ENCODE measurements around the gene GEN1. TPM values are rescaled to one million over a fixed set of nuclear protein-coding genes. Genes with fewer than 3 reads are reported as not detected.

Gene GEN1
- total RNA-seq, 1 donor from 2014 or later = 9.1 TPM

DNA sequence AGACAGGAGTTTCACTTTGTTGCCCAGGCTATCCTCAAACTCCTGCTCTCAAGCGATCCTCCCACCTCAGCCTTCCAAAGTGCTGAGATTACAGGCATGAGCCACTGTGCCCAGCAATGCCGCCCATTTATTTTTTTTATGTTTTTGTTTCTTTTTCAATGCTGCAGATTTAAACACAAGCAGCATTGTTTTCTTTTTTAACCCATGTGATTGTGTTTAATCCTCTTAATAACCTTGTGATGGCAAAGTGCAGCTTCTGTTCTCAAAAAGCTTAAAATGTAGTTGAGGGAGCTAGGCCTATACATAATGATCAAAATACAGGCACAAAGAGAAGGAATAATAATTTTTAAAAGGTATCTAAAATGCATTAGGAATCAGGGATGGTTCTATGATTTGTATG lies 73.8 kb downstream of the GEN1 start:
- DNase-seq (ENCODE audit: low read depth) = no peak
- H3K27me3 ChIP-seq (ENCODE audit: control insufficient read depth, insufficient read depth, low read length) = no peaks in the 10 kb centered on the region
- H3K4me3 ChIP-seq (ENCODE audit: low read depth, low read length) = no peak overlapping the region
- no peaks in the 10 kb centered on the region for H3K36me3 ChIP-seq (ENCODE audit: control insufficient read depth, insufficient read depth, low read length)
- TF ChIP-seq, protein P1, sequence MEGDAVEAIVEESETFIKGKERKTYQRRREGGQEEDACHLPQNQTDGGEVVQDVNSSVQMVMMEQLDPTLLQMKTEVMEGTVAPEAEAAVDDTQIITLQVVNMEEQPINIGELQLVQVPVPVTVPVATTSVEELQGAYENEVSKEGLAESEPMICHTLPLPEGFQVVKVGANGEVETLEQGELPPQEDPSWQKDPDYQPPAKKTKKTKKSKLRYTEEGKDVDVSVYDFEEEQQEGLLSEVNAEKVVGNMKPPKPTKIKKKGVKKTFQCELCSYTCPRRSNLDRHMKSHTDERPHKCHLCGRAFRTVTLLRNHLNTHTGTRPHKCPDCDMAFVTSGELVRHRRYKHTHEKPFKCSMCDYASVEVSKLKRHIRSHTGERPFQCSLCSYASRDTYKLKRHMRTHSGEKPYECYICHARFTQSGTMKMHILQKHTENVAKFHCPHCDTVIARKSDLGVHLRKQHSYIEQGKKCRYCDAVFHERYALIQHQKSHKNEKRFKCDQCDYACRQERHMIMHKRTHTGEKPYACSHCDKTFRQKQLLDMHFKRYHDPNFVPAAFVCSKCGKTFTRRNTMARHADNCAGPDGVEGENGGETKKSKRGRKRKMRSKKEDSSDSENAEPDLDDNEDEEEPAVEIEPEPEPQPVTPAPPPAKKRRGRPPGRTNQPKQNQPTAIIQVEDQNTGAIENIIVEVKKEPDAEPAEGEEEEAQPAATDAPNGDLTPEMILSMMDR (IDR thresholded peaks at IDR 0.05; ENCODE audit: insufficient read depth, low read length, poor library complexity, severe bottlenecking) = no peak

DNA sequence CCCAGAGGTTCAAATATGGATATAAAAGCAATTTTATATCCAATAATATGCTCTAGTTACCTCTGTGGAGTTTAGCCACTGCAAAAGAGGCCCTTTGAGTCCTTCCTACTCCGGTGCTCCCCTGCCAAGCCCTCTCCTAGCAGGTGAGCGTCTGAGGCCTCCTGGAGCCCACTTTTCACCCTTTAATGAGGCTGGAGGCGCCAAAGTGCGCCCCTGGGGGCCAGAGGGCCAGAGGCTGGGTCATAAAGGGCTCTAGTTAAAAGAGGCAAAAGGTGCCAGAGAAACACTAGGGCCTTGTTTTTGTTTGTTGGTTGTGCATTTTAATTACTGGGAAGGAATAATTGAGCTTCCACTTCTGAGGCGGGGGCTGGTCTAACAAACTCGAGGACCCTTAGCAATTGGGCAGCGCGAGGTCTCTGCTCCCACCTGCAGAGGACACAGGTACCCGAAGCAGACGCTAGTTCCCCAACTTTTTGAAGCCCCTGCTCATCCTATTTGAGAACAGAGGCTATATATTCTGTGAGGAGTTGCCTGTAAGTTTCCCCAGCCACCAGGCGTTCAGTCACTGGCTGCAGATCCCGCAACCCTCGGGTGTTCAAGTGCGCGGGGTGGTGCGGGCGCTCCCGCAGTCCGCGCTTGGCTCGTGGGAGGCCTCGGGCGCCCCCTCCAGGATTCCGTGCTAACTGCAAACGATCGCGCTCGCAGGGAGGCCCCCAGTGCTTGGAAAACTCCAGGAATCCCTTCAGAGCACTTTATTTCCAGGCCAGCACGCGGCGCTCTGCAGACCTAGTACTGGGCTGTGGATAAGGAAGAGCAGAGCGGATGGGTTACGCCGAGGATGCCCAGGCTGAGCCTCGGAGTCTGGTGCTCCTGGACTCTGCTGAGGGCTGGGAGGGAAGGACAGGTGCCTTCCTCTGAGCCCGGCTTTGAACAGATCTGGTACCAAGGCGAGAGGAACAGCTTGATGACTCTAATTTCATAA lies 76.4 kb downstream of the GEN1 start:
- Histone ChIP-seq H3K27me3 (ENCODE audit: control insufficient read depth, insufficient read depth, low read length) (no peaks in the 10 kb centered on the region), H3K36me3 (ENCODE audit: control insufficient read depth, insufficient read depth, low read length) (no peaks in the 10 kb centered on the region), H3K4me3 (ENCODE audit: low read depth, low read length) (no peak overlapping the region)
- TF ChIP-seq, protein P1 (IDR thresholded peaks at IDR 0.05; ENCODE audit: insufficient read depth, low read length, poor library complexity, severe bottlenecking) = peak; percentile 97
- DNase-seq (ENCODE audit: low read depth) = peak; percentile 50

DNA sequence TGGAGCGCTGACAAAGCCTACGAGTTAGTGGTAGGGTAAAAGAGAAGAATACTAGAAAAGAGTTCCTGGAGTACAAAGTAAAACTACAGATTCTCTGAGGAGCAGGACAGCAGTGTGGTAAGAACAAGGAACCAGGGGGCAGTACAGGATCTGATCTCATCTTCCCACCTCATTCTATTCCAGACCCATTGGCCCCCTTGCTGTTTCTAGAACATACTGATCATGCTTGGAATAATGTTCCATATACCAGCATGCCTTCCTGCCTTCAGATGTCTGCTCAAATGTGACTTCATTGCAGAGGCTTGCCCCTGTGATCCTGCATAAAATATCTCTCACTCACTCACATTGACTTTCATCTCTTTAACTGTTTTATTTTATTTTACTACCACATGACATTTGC lies 81.6 kb downstream of the GEN1 start:
- H3K27me3 ChIP-seq (ENCODE audit: control insufficient read depth, insufficient read depth, low read length) = no peaks in the 10 kb centered on the region
- no peak for DNase-seq (ENCODE audit: low read depth)
- H3K36me3 ChIP-seq (ENCODE audit: control insufficient read depth, insufficient read depth, low read length) = no peaks in the 10 kb centered on the region
- TF ChIP-seq, protein P1 (IDR thresholded peaks at IDR 0.05; ENCODE audit: insufficient read depth, low read length, poor library complexity, severe bottlenecking) = no peak
- no peak overlapping the region for H3K4me3 ChIP-seq (ENCODE audit: low read depth, low read length)

Other genes starting within 250 kb of the GEN1 start
- gene RAD51AP2, start 235.7 kb upstream of the GEN1 start, total RNA-seq = 0.04 and 0.14 TPM in 2 replicates
- 0.13 TPM in 1 of 2 replicates, not detected in the other for gene VSNL1, start 213.4 kb upstream of the GEN1 start, total RNA-seq
- 13.8 and 19.3 TPM in 2 replicates for gene SMC6, start 328 bp upstream of the GEN1 start, total RNA-seq
- not detected in 2 replicates for gene MSGN1, start 62.3 kb downstream of the GEN1 start, total RNA-seq
- gene KCNS3, start 124.5 kb downstream of the GEN1 start, total RNA-seq = 8.9 and 19.1 TPM in 2 replicates